Prostate gland (tissue), 2 donors: Measurements from ENCODE around the gene FLT1. TPM values are rescaled to one million over a fixed set of nuclear protein-coding genes. Genes with fewer than 3 reads are reported as not detected.

ENCODE experiments used
- DNase-seq: peaks from one replicate; pipeline ENCODE4 v3.0.0-alpha.2; 2019; ENCODE audit warnings: low spot score
- H3K27ac ChIP-seq, 2 donors: fragments of 200-600 bp; sonication (generic); 2 replicates each; pipeline ENCODE4 v1.5.1; 2017 to 2019
- H3K27me3 ChIP-seq: fragments of 200-600 bp; sonication (generic); replicated peaks from 2 replicates; pipeline ENCODE4 v1.5.1; 2019; ENCODE audit not compliant: insufficient read depth
- H3K36me3 ChIP-seq, 2 donors: fragments of 200-600 bp; sonication (generic); 1 replicate in 1 of 2; 2 replicates in 1 of 2; pipeline versions ENCODE4 v1.5.1 to v1.8.1; 2017 to 2019
- H3K4me1 ChIP-seq: fragments of 200-600 bp; sonication (generic); replicated peaks from 2 replicates; pipeline ENCODE4 v1.5.1; 2019
- H3K4me3 ChIP-seq, 2 donors: fragments of 200-600 bp; sonication (generic); 2 replicates each; pipeline ENCODE4 v1.5.1; 2017 to 2019
- H3K9me3 ChIP-seq: fragments of 200-600 bp; sonication (generic); 2 replicates; pipeline ENCODE4 v1.5.1; 2017
- CTCF ChIP-seq, 4 experiments: fragments of 200-600 bp in 2 of 4; fragments of 450-650 bp in 2 of 4; sonication (generic) in 2 of 4; IDR thresholded peaks; 1 replicate in 3 of 4; 2 replicates in 1 of 4; pipeline ENCODE4 v1.5.1; 2016 to 2019; ENCODE audit warnings: antibody characterized with exemption in 4 of 4, mild to moderate bottlenecking in 2 of 4, moderate library complexity in 2 of 4
- POLR2A ChIP-seq: fragments of 450-650 bp; IDR thresholded peaks from one replicate; pipeline ENCODE4 v1.6.1; 2016; ENCODE audit warnings: antibody characterized with exemption, mild to moderate bottlenecking
- POLR2AphosphoS5 ChIP-seq: sonication (generic); formaldehyde crosslinking; IDR thresholded peaks from one replicate; pipeline ENCODE4 v1.6.1; 2017; ENCODE audit warnings: antibody characterized with exemption
- WGBS: methylation state at CpG from one replicate; pipeline ENCODE4 v1.1.5; 2018; 5-methylcytosine and 5-hydroxymethylcytosine counted together
- intact Hi-C: fragments of 100-400 bp; cut with DNase I; formaldehyde crosslinking; loops from one replicate; pipeline ENCODE4 v1.14.2; 2022
- total RNA-seq, 2 donors: library from RNA; depleted of rRNA; stranded (reverse); fragments of >200 nt; gene quantifications; one replicate each; pipeline ENCODE4 v1.1.0, GENCODE V29; 2016

The FLT1 gene
- total RNA-seq, 2 donors from 2014 or later: 9.1 to 27.0 TPM

- H3K4me1 ChIP-seq: no peaks in the 10 kb centered on the region
- no peak overlapping the region for H3K27ac ChIP-seq
- WGBS: 94% methylated on average over 2 of the region's 2 CpGs
- intact Hi-C loops: loop anchor here (10.0 kb wide), 1 partner anchor 126 kb away; no protein-coding TSS in a partner anchor
- H3K4me3 ChIP-seq: no peak overlapping the region
- H3K27me3 ChIP-seq: no peaks in the 10 kb centered on the region
- no peaks in the 10 kb centered on the region for H3K36me3 ChIP-seq
- no peak for TF ChIP-seq POLR2A
- TF ChIP-seq POLR2AphosphoS5: no peak
- TF ChIP-seq CTCF (IDR thresholded peaks at IDR 0.05): no peak
- H3K9me3 ChIP-seq: no peaks in the 10 kb centered on the region
- DNase-seq: no peak
Measured at GRCh38 chr13:28271056-28271840, 223.7 kb downstream of the FLT1 start.

DNA sequence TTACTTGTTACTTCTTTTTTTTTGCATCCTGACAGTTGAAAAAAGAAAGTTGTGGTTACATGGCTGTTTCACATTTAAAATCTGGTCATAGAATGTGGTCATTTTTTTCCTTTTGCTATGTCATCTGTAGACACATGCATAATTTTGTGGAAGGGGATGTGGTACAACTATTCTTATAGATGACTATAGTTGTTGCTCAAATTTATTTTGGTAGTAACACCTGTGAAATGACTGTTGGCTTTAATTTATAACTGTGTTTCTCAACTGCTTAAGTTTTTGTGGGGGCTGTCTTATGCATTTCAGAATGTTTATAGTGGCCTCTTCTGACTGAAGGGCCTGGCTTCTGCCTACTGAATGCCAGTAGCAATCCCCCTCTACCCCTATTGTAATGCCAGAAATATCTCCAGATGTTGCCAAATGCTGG, 226.1 kb downstream of the FLT1 start:
- Histone ChIP-seq H3K4me3 (no peak overlapping the region), H3K9me3 (no peaks in the 10 kb centered on the region), H3K27me3 (no peaks in the 10 kb centered on the region), H3K27ac (no peak overlapping the region), H3K4me1 (no peaks in the 10 kb centered on the region), H3K36me3 (no peaks in the 10 kb centered on the region)
- no peak for TF ChIP-seq POLR2AphosphoS5
- no peak for TF ChIP-seq POLR2A
- no peak for TF ChIP-seq CTCF (IDR thresholded peaks at IDR 0.05)
- intact Hi-C loops: no loop called here
- DNase-seq: no peak

- Histone ChIP-seq H3K27me3 (no peaks in the 10 kb centered on the region), H3K4me1 (no peaks in the 10 kb centered on the region), H3K9me3 (no peaks in the 10 kb centered on the region), H3K36me3 (no peaks in the 10 kb centered on the region), H3K4me3 (no peak overlapping the region), H3K27ac (no peak overlapping the region)
- TF ChIP-seq CTCF (IDR thresholded peaks at IDR 0.05) (no peak), POLR2A (no peak), POLR2AphosphoS5 (no peak)
- intact Hi-C loops: no loop called here
- 84% methylated on average over 4 of the region's 4 CpGs for WGBS
- no peak for DNase-seq
Measured at GRCh38 chr13:28267497-28267896, 227.4 kb downstream of the FLT1 start.

DNA sequence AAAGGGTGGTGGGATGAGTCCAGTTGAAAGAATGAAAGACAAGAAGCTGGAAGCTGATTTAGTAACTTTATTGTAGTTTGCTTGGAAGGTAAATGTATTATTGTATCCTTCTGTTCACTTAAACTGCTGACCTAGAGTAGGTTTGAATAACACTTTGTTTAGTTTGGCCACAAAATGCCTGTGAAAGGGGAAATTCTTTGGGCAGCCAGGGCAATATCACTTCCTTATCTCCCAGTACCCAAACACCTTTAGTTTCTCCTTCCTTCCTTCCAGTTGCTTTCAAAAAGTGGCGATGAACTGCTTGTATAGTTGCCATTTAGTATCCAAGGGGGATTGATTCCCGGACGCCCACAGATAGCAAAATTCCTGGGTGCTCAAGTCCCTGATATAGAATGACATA, 236.5 kb downstream of the FLT1 start:
- intact Hi-C loops: no loop called here
- no peak overlapping the region for H3K4me3 ChIP-seq
- H3K27ac ChIP-seq: no peak overlapping the region
- DNase-seq: no peak
- TF ChIP-seq POLR2AphosphoS5: no peak
- TF ChIP-seq CTCF (IDR thresholded peaks at IDR 0.05): no peak
- no peak for TF ChIP-seq POLR2A
- H3K36me3 ChIP-seq: no peaks in the 10 kb centered on the region
- H3K27me3 ChIP-seq: no peaks in the 10 kb centered on the region
- no peaks in the 10 kb centered on the region for H3K4me1 ChIP-seq
- no peaks in the 10 kb centered on the region for H3K9me3 ChIP-seq
- WGBS: 74% methylated on average over 3 of the region's 3 CpGs

- DNase-seq: no peak
- H3K4me3 ChIP-seq: no peak overlapping the region
- no peaks in the 10 kb centered on the region for H3K36me3 ChIP-seq
- TF ChIP-seq POLR2A (no peak), POLR2AphosphoS5 (no peak)
- no peak overlapping the region for H3K27ac ChIP-seq
- H3K27me3 ChIP-seq: no peaks in the 10 kb centered on the region
- H3K9me3 ChIP-seq: no peaks in the 10 kb centered on the region
- intact Hi-C loops: no loop called here
- WGBS: 96% methylated on average over 4 of the region's 4 CpGs
- H3K4me1 ChIP-seq: no peaks in the 10 kb centered on the region
Measured at GRCh38 chr13:28257305-28257704, 237.6 kb downstream of the FLT1 start.
